22Rv1 (cell line): ENCODE results near the gene NPL.
A peak's percentile ranks its signal among the peaks of the same experiment; 100 is the strongest.

Source experiments
- ZFX ChIP-seq: fragments of 450-650 bp; IDR thresholded peaks from 2 replicates; pipeline ENCODE4 v1.6.1; 2017; ENCODE audit warnings: antibody characterized with exemption, borderline replicate concordance
- TF ChIP-seq, protein P1 (sequence below): fragments of 450-650 bp; IDR thresholded peaks from 2 replicates; pipeline ENCODE4 v1.5.1; 2017; ENCODE audit warnings: mild to moderate bottlenecking

DNA sequence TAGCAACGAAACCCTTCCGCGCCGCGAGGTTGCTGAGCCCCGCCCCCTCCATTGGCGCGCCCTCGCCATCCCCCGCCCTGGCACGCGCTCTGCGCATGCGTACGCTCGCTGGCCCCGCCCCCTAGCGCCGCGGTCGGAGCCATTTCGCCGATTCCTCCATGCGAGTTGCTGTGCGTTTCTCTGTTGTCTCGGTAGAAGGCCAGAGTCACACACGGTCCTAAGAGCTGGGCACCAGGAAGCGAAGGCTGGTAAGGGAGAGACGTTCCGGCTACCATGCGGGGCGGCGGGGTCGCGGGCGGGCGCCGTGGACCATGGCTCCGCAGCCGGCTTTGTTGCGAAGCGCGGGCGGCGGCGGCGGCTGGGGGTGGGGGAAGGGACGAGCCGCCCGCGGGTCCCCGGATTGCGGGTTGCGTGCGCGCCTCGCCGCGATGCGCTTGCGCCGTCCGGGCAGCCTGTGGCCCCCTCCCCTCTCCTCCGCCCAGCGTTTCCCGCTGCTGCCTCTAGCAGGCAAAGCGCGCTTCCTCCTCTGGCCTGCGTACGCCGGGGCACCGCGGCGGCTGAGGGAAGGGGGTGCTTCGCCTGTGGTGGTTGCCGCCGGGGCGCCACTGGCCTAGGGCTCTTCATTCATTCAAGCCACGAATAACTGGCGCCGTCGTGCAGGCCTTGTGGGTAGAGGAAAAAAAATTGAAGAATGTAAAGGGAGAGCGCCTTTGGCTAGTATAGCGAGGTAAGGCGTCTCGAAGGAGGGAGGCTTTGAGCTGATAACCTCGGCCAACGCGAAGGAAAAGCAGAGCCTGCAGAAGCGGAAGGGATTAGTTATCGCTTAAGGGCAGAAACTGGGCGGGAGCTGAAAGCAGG is 49.9 kb downstream of the NPL start, which contains the start of gene DHX9:
- TF ChIP-seq, protein P1, sequence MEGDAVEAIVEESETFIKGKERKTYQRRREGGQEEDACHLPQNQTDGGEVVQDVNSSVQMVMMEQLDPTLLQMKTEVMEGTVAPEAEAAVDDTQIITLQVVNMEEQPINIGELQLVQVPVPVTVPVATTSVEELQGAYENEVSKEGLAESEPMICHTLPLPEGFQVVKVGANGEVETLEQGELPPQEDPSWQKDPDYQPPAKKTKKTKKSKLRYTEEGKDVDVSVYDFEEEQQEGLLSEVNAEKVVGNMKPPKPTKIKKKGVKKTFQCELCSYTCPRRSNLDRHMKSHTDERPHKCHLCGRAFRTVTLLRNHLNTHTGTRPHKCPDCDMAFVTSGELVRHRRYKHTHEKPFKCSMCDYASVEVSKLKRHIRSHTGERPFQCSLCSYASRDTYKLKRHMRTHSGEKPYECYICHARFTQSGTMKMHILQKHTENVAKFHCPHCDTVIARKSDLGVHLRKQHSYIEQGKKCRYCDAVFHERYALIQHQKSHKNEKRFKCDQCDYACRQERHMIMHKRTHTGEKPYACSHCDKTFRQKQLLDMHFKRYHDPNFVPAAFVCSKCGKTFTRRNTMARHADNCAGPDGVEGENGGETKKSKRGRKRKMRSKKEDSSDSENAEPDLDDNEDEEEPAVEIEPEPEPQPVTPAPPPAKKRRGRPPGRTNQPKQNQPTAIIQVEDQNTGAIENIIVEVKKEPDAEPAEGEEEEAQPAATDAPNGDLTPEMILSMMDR = peak; percentile 53
- no peak for TF ChIP-seq ZFX
